IMR-90 (cell line): Measurements from ENCODE around the gene PIK3R4. TPM values are rescaled to one million over a fixed set of nuclear protein-coding genes. Genes with fewer than 3 reads are reported as not detected.

Experiments used
- ATAC-seq: fragments of 200-7000 bp; cut with Tn5 transposase; 2 replicates; pipeline ENCODE4 v1.9.1; 2020; ENCODE audit warnings: low read depth, mild to moderate bottlenecking, moderate library complexity
- BruUV-seq: library from RNA; stranded (reverse); fragments of 400-500 nt; replicated peaks from 2 replicates; lab custom pipeline; 2021; lab: Mats Ljungman, UMichigan
- CTCF ChIA-PET: fragments of 300-600 bp; formaldehyde crosslinking; extraction: SDS; loops from one replicate; lab custom pipeline; 2021; ENCODE audit warnings: antibody characterized with exemption; lab: Yijun Ruan, JAX
- POLR2A ChIA-PET: fragments of 300-600 bp; sonication (Branson Sonifier 250); formaldehyde crosslinking; loops from one replicate; lab custom pipeline; 2022; ENCODE audit warnings: antibody characterized with exemption; ENCODE audit not compliant: unreplicated experiment; lab: Charles Lee
- DNase-seq: peaks from one replicate; pipeline ENCODE4 v3.0.0; 2013
- H2AFZ ChIP-seq: replicated peaks from 2 replicates; pipeline ENCODE3; 2013; ENCODE audit warnings: low read length, mild to moderate bottlenecking; ENCODE audit not compliant: poor library complexity
- H2AK5ac ChIP-seq: 2 replicates; pipeline ENCODE4 v1.6.1; 2013; ENCODE audit warnings: low read depth, low read length, inconsistent platforms
- H2AK9ac ChIP-seq: replicated peaks from 2 replicates; pipeline ENCODE3; 2013; ENCODE audit warnings: mild to moderate bottlenecking, low read depth, low read length, moderate library complexity; ENCODE audit not compliant: poor library complexity
- H2BK120ac ChIP-seq: 2 replicates; pipeline ENCODE4 v1.6.1; 2013; ENCODE audit warnings: low read depth, low read length, inconsistent platforms
- H2BK15ac ChIP-seq: 3 replicates; pipeline ENCODE4 v1.6.1; 2013; ENCODE audit warnings: low read depth, low read length, inconsistent platforms
- H2BK20ac ChIP-seq: 2 replicates; pipeline ENCODE4 v1.6.1; 2013; ENCODE audit warnings: low read depth, mild to moderate bottlenecking, inconsistent platforms, low read length, moderate library complexity
- H2BK5ac ChIP-seq: 2 replicates; pipeline ENCODE4 v1.6.1; 2013; ENCODE audit warnings: mild to moderate bottlenecking, low read depth, low read length, inconsistent platforms; ENCODE audit not compliant: poor library complexity, severe bottlenecking
- H3K14ac ChIP-seq: replicated peaks from 2 replicates; pipeline ENCODE4 v1.6.1; 2013; ENCODE audit warnings: low read depth, low read length, inconsistent platforms
- H3K18ac ChIP-seq: 2 replicates; pipeline ENCODE4 v1.6.1; 2013; ENCODE audit warnings: low read depth, low read length, control low read depth
- H3K23ac ChIP-seq: 2 replicates; pipeline ENCODE4 v1.6.1; 2013; ENCODE audit warnings: low read depth, low read length, inconsistent platforms
- H3K27ac ChIP-seq: 2 replicates; pipeline ENCODE4 v1.5.1; 2013; ENCODE audit warnings: mild to moderate bottlenecking, control low read depth, low read length; ENCODE audit not compliant: insufficient read depth
- H3K27me3 ChIP-seq: 2 replicates; pipeline ENCODE4 v1.6.1; 2013; ENCODE audit warnings: low read length; ENCODE audit not compliant: control insufficient read depth, insufficient read depth
- H3K36me3 ChIP-seq: 2 replicates; pipeline ENCODE4 v1.6.1; 2013; ENCODE audit warnings: low read length, mixed read lengths; ENCODE audit not compliant: control insufficient read depth, insufficient read depth
- H3K4ac ChIP-seq: 2 replicates; pipeline ENCODE4 v1.6.1; 2013; ENCODE audit warnings: low read depth, low read length, inconsistent platforms
- H3K4me1 ChIP-seq: 2 replicates; pipeline ENCODE4 v1.6.1; 2013; ENCODE audit warnings: low read length, mixed read lengths; ENCODE audit not compliant: control insufficient read depth, insufficient read depth
- H3K4me2 ChIP-seq: 2 replicates; pipeline ENCODE4 v1.6.1; 2013; ENCODE audit warnings: low read depth, mild to moderate bottlenecking, control low read depth, low read length, moderate library complexity
- H3K4me3 ChIP-seq: 2 replicates; pipeline ENCODE4 v1.5.1; 2013; ENCODE audit warnings: low read depth, mild to moderate bottlenecking, control low read depth, low read length, moderate library complexity; ENCODE audit not compliant: insufficient read depth
- H3K56ac ChIP-seq: 2 replicates; pipeline ENCODE4 v1.6.1; 2013; ENCODE audit warnings: low read length, inconsistent platforms; ENCODE audit not compliant: insufficient read depth; ENCODE audit errors: extremely low read depth
- H3K79me1 ChIP-seq, 2 experiments: 2 replicates each; pipeline ENCODE4 v1.6.1; 2013; ENCODE audit warnings: low read length in 2 of 2, inconsistent platforms in 1 of 2, low read depth in 1 of 2
- H3K9ac ChIP-seq: 2 replicates; pipeline ENCODE4 v1.6.1; 2013; ENCODE audit warnings: low read depth, low read length, control low read depth
- H3K9me1 ChIP-seq: 2 replicates; pipeline ENCODE4 v1.6.1; 2013; ENCODE audit warnings: low read length, inconsistent platforms; ENCODE audit not compliant: insufficient read depth
- H3K9me3 ChIP-seq: 2 replicates; pipeline ENCODE4 v1.6.1; 2013; ENCODE audit warnings: low read length; ENCODE audit not compliant: control insufficient read depth, insufficient read depth
- H4K20me1 ChIP-seq: 2 replicates; pipeline ENCODE4 v1.6.1; 2013; ENCODE audit warnings: low read length, inconsistent platforms; ENCODE audit not compliant: insufficient read depth
- H4K5ac ChIP-seq: 2 replicates; pipeline ENCODE4 v1.6.1; 2013; ENCODE audit warnings: mild to moderate bottlenecking, low read depth, low read length, control low read depth
- H4K8ac ChIP-seq, 2 experiments: 2 replicates each; pipeline ENCODE4 v1.6.1; 2013; ENCODE audit warnings: low read depth in 2 of 2, low read length in 2 of 2, control low read depth in 1 of 2, inconsistent platforms in 1 of 2
- H4K91ac ChIP-seq: 2 replicates; pipeline ENCODE4 v1.6.1; 2013; ENCODE audit warnings: low read depth, low read length, inconsistent platforms; ENCODE audit not compliant: insufficient read depth
- CEBPB ChIP-seq: IDR thresholded peaks from 2 replicates; pipeline ENCODE4 v1.6.1; 2012; ENCODE audit warnings: low read depth, low read length, improper control_type of control experiment
- MXI1 ChIP-seq: IDR thresholded peaks from 2 replicates; pipeline ENCODE4 v1.6.1; 2012; ENCODE audit warnings: low read depth, mild to moderate bottlenecking, low read length, moderate library complexity, borderline replicate concordance
- WGBS, 2 experiments: methylation state at CpG; one replicate each; pipeline versions ENCODE4 v1.1.5 to v1.1.7; 2013; ENCODE audit warnings: missing lambda C conversion rate in 2 of 2; ENCODE audit not compliant: insufficient read length in 1 of 2; ENCODE audit errors: extremely low coverage in 2 of 2; 5-methylcytosine and 5-hydroxymethylcytosine counted together
- dilution Hi-C: fragments of 300-500 bp; cut with HindIII; formaldehyde crosslinking; loops from one replicate; pipeline ENCODE4 v1.14.3; 2018; ENCODE audit warnings: low sequenced_read_pairs; ENCODE audit not compliant: unreplicated experiment
- in situ Hi-C: fragments of 300-500 bp; cut with MboI; formaldehyde crosslinking; loops from 3 replicates; pipeline ENCODE4 v1.14.3; 2019; ENCODE audit warnings: low sequenced_read_pairs, inconsistent platforms, mixed read lengths
- intact Hi-C: fragments of 100-400 bp; cut with micrococcal nuclease; formaldehyde crosslinking; loops from 2 replicates; pipeline ENCODE4 v1.10.0; 2022
- polyA plus RNA-seq, 3 experiments: library from polyadenylated mRNA; depleted of rRNA; stranded (reverse); fragments of >200 nt; gene quantifications; 2 replicates each; pipeline ENCODE4 v1.2.3, GENCODE V29; 2012; ENCODE audit warnings: low replicate concordance in 1 of 3
- total RNA-seq: library from RNA; depleted of rRNA; stranded (reverse); fragments of >200 nt; gene quantifications from 2 replicates; pipeline ENCODE4 v1.2.3, GENCODE V29; 2012

Gene PIK3R4
- total and polyA plus RNA-seq, 2 of the 4 experiments (the other 2 are of a cell fraction), result 19.7 to 27.2 TPM

DNA sequence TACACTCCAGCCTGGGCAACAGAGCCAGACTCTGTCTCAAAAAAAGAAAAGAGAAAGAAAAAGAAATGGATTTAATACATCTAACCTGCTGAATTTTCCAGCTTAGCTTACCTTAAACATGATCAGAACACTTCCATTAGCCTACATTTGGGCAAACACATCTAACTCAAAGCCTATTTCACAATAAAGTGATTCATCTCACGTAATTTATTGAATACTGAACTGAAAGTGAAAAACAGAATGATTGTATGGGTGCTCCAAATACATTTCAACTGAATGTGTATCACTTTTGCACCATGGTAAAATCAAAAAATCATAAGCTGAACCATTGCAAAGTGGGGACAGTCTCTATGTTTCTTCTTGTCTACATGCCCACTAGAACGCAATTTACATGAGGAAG, 9.0 kb downstream of the PIK3R4 start:
- no peaks in the 10 kb centered on the region for H3K9me3 ChIP-seq
- H3K9me1 ChIP-seq, result peaks cover 2% of the 10 kb centered on the region; the same call in 1 of the 2 replicates
- H3K79me1 ChIP-seq, result peaks cover 11 to 19% of the 10 kb centered on the region in 2 experiments; a peak in 3 of 4 replicates
- H3K23ac ChIP-seq, result no peak overlapping the region
- H2AK5ac ChIP-seq, result no peak overlapping the region
- peaks cover 7% of the 10 kb centered on the region for H3K36me3 ChIP-seq
- H3K4me2 ChIP-seq, result no peak overlapping the region
- intact Hi-C loops (no loop called here), in situ Hi-C loops (loop anchor here (25.0 kb wide), 2 partner anchors 250 to 750 kb away; no protein-coding TSS in a partner anchor), dilution Hi-C loops (no loop called here)
- H3K18ac ChIP-seq, result no peak overlapping the region
- H2BK20ac ChIP-seq, result no peak overlapping the region
- whole genome bisulfite sequencing, 2 experiments, result no CpG with 5 or more reads among the region's 2 CpGs
- no peak overlapping the region for H2AK9ac ChIP-seq
- H2BK5ac ChIP-seq, result no peak overlapping the region
- no peak overlapping the region for H2BK120ac ChIP-seq
- no peak overlapping the region for H4K91ac ChIP-seq
- H2AFZ ChIP-seq, result no peak overlapping the region
- H3K27ac ChIP-seq, result no peak overlapping the region
- no peak overlapping the region for H3K9ac ChIP-seq
- POLR2A ChIA-PET, result interaction anchor here (0.6 kb wide), 1 partner anchor 608 kb away, joined by 3 read pairs; no protein-coding TSS in a partner anchor
- H3K4me3 ChIP-seq, result no peak overlapping the region
- 0 out of 2 replicates have a peak, but pooled peaks cover 3% of the 10 kb centered on the region for H4K20me1 ChIP-seq
- no peak overlapping the region for H2BK15ac ChIP-seq
- H3K14ac ChIP-seq, result no peak overlapping the region
- CTCF ChIA-PET, result no interaction called here
- H3K56ac ChIP-seq, result no peak overlapping the region
- no peak overlapping the region for H4K8ac ChIP-seq
- no peaks in the 10 kb centered on the region for H3K4me1 ChIP-seq
- H3K4ac ChIP-seq, result no peak overlapping the region
- DNase-seq, result no peak
- no TSS peak for BruUV-seq
- H4K5ac ChIP-seq, result no peak overlapping the region
- TF ChIP-seq CEBPB, result peak; percentile 53
- no peak for TF ChIP-seq MXI1
- no peak for ATAC-seq
- H3K27me3 ChIP-seq, result no peaks in the 10 kb centered on the region
